B cell (primary cell): ENCODE measurements around the gene ZNF618. TPM values are rescaled to one million over a fixed set of nuclear protein-coding genes. Genes with fewer than 3 reads are reported as not detected.

Experiments
- ATAC-seq: fragments of 200-7000 bp; cut with Tn5 transposase; one replicate; pipeline ENCODE4 v1.10.0; 2021; ENCODE audit warnings: low read depth, mild to moderate bottlenecking, moderate number of reproducible peaks, moderate library complexity
- CTCF ChIA-PET: fragments of 350-600 bp; sonication (Branson Sonifier 250); formaldehyde crosslinking; loops from one replicate; lab custom pipeline; 2021; ENCODE audit warnings: antibody characterized with exemption, inconsistent platforms; lab: Charles Lee
- POLR2A ChIA-PET: fragments of 350-600 bp; sonication (Branson Sonifier 250); formaldehyde crosslinking; loops from one replicate; lab custom pipeline; 2021; ENCODE audit warnings: antibody characterized with exemption; lab: Charles Lee
- DNase-seq: peaks from one replicate; pipeline ENCODE4 v3.0.0; 2013
- H2AFZ ChIP-seq: 2 replicates; pipeline ENCODE4 v1.6.1; 2012; ENCODE audit warnings: mild to moderate bottlenecking, low read depth, low read length; ENCODE audit not compliant: insufficient read depth, poor library complexity, severe bottlenecking
- H3K27ac ChIP-seq, 2 donors: 1 replicate in 1 of 2; 2 replicates in 1 of 2; pipeline ENCODE4 v1.5.1; 2012 to 2013; ENCODE audit warnings: low read length in 2 of 2, mild to moderate bottlenecking in 2 of 2, moderate library complexity in 1 of 2
- H3K27me3 ChIP-seq, 4 experiments: fragments of 200-600 bp in 1 of 4; sonication (generic) in 1 of 4; replicated peaks in 1 of 4; 1 replicate in 2 of 4; 2 replicates in 2 of 4; pipeline versions ENCODE4 v1.6.1 to v1.7.0; 2013 to 2016; ENCODE audit warnings: low read length in 3 of 4, mild to moderate bottlenecking in 2 of 4, mixed read lengths in 1 of 4, moderate library complexity in 1 of 4; ENCODE audit not compliant: insufficient read depth in 4 of 4, control insufficient read depth in 3 of 4; ENCODE audit errors: control extremely low read depth in 1 of 4
- H3K36me3 ChIP-seq, 2 experiments: replicated peaks in 1 of 2; 1 replicate in 1 of 2; 2 replicates in 1 of 2; pipeline versions ENCODE4 v1.6.1 to v1.7.1; 2013; ENCODE audit warnings: low read length in 1 of 2; ENCODE audit not compliant: insufficient read depth in 2 of 2, control insufficient read depth in 1 of 2; ENCODE audit errors: control extremely low read depth in 1 of 2, extremely low read depth in 1 of 2
- H3K4me1 ChIP-seq, 2 donors: fragments of 200-600 bp in 1 of 2; sonication (generic) in 1 of 2; 1 replicate in 1 of 2; 2 replicates in 1 of 2; pipeline versions ENCODE4 v1.5.1 to v1.6.1; 2013 to 2017; ENCODE audit warnings: low read length in 2 of 2; ENCODE audit not compliant: control insufficient read depth in 2 of 2, insufficient read depth in 2 of 2
- H3K4me2 ChIP-seq: replicated peaks from 2 replicates; pipeline ENCODE3; 2012; ENCODE audit warnings: mild to moderate bottlenecking, low read depth, low read length; ENCODE audit not compliant: poor library complexity, severe bottlenecking
- H3K4me3 ChIP-seq, 5 experiments: fragments of 200-600 bp in 1 of 5; sonication (generic) in 1 of 5; 1 replicate in 3 of 5; 2 replicates in 2 of 5; pipeline versions ENCODE4 v1.5.1 to v1.7.0; 2011 to 2016; ENCODE audit warnings: low read length in 4 of 5, mild to moderate bottlenecking in 4 of 5, low read depth in 2 of 5, control low read depth in 1 of 5, moderate library complexity in 1 of 5; ENCODE audit not compliant: insufficient read depth in 1 of 5; ENCODE audit errors: control extremely low read depth in 1 of 5, extremely low read depth in 1 of 5
- H3K79me2 ChIP-seq: fragments of 200-600 bp; sonication (generic); one replicate; pipeline ENCODE4 v1.6.0; 2016; ENCODE audit warnings: low read length; ENCODE audit not compliant: control insufficient read depth, insufficient read depth
- H3K9ac ChIP-seq: fragments of 200-600 bp; sonication (generic); 2 replicates; pipeline ENCODE4 v1.6.1; 2017; ENCODE audit warnings: mild to moderate bottlenecking, low read length, moderate library complexity
- H3K9me3 ChIP-seq, 3 donors: one replicate each; pipeline versions ENCODE4 v1.6.1 to v1.7.1; 2013; ENCODE audit warnings: low read length in 2 of 3; ENCODE audit not compliant: control insufficient read depth in 2 of 3, insufficient read depth in 1 of 3; ENCODE audit errors: control extremely low read depth in 1 of 3
- H4K20me1 ChIP-seq: 2 replicates; pipeline ENCODE4 v1.6.0; 2012; ENCODE audit warnings: mild to moderate bottlenecking, low read length; ENCODE audit not compliant: insufficient read depth, control insufficient read depth, poor library complexity, severe bottlenecking
- H3K27ac Mint-ChIP-seq: one replicate; pipeline ENCODE4 v1.8.0; 2021; ENCODE audit warnings: mixed read lengths
- H3K27me3 Mint-ChIP-seq: one replicate; pipeline ENCODE4 v1.8.0; 2021; ENCODE audit warnings: mixed read lengths
- H3K4me1 Mint-ChIP-seq: one replicate; pipeline ENCODE4 v1.8.0; 2021; ENCODE audit warnings: mixed read lengths
- H3K4me3 Mint-ChIP-seq: one replicate; pipeline ENCODE4 v1.8.0; 2021; ENCODE audit warnings: mixed read lengths
- H3K9me3 Mint-ChIP-seq: one replicate; pipeline ENCODE4 v1.8.0; 2022; ENCODE audit warnings: mixed read lengths; ENCODE audit not compliant: insufficient read depth
- EZH2 ChIP-seq: IDR thresholded peaks from 2 replicates; pipeline ENCODE4 v1.6.1; 2012; ENCODE audit warnings: borderline replicate concordance, low read depth, mild to moderate bottlenecking, moderate library complexity, low read length; ENCODE audit not compliant: insufficient read depth, poor library complexity, severe bottlenecking
- WGBS: methylation state at CpG from one replicate; pipeline ENCODE4 v1.1.5; 2013; ENCODE audit warnings: missing lambda C conversion rate; ENCODE audit not compliant: insufficient coverage; 5-methylcytosine and 5-hydroxymethylcytosine counted together
- intact Hi-C: fragments of 100-400 bp; cut with micrococcal nuclease; formaldehyde crosslinking; loops from one replicate; pipeline ENCODE4 v1.10.0; 2022
- polyA plus RNA-seq: library from polyadenylated mRNA; depleted of rRNA; stranded (reverse); fragments of >200 nt; gene quantifications from 2 replicates; pipeline ENCODE4 v1.2.3, GENCODE V29; 2012
- total RNA-seq, 2 donors: library from RNA; stranded (reverse); fragments of 120-200 nt in 1 of 2; gene quantifications; 1 replicate in 1 of 2; 2 replicates in 1 of 2; pipeline versions ENCODE4 v1.2.3 to v1.2.4, GENCODE V29; 2013 to 2022
- TF ChIP-seq, protein P1 (sequence below): fragments of 200-600 bp; IDR thresholded peaks from one replicate; pipeline ENCODE4 v1.8.0; 2022; ENCODE audit warnings: antibody characterized with exemption, mild to moderate bottlenecking

ZNF618 gene
- total and polyA plus RNA-seq, 2 donors (not counting 1 experiment from before 2014, with no cell fraction given) = 1.4 to 2.5 TPM

DNA sequence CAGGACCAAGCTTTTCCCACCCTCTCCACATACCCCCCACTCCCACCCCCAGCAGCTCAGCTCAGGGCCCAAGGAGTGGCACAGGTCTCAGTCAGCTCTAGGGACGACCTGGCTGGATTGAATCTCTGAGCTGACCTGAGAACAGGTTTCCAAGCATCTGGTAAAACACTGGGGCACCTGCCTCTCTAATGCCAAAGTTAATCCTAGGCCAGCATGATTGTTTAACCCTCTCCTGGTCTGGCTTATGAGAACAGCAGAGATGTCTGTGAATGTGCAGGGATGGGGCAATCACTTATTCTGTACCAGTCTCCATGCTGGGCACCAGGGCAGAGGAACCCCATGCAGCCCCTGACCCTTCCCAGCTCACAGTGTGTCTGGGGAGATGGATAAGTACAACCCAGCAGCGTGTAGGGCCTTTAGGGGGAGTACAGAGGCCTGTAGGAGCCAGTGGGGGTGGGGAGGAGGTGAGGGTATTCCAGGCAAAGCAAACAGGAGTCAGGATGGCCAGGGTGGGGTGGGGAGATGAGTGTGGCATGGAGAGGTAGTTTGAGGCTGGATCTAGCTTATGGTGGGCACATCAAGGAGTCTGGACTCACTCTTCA lies 223.7 kb downstream of the ZNF618 start:
- H3K27me3 ChIP-seq = peaks cover 0 to 23% (median 5%) of the 10 kb centered on the region in 4 experiments
- H3K9me3 ChIP-seq = peaks cover 0 to 14% (median 0%) of the 10 kb centered on the region in 3 donors
- ChIA-PET POLR2A (no interaction called here), CTCF (interaction anchor here (1.8 kb wide), 1 partner anchor 9 kb away, joined by 9 read pairs; no protein-coding TSS in a partner anchor)
- no peak overlapping the region for H3K9ac ChIP-seq
- no peak overlapping the region for H3K4me2 ChIP-seq
- no peak overlapping the region for H3K4me3 ChIP-seq
- intact Hi-C loops = no loop called here
- H2AFZ ChIP-seq = no peak overlapping the region
- Mint-ChIP-seq H3K9me3 (peaks cover 2% of the 10 kb centered on the region), H3K4me3 (peak overlapping the region; percentile 24), H3K27ac (no peak overlapping the region), H3K4me1 (peaks cover 8% of the 10 kb centered on the region), H3K27me3 (peaks cover 40% of the 10 kb centered on the region)
- 89% methylated on average over 2 of the region's 2 CpGs for WGBS
- DNase-seq (no peak), ATAC-seq (no peak)
- no peak for TF ChIP-seq EZH2
- TF ChIP-seq, protein P1, sequence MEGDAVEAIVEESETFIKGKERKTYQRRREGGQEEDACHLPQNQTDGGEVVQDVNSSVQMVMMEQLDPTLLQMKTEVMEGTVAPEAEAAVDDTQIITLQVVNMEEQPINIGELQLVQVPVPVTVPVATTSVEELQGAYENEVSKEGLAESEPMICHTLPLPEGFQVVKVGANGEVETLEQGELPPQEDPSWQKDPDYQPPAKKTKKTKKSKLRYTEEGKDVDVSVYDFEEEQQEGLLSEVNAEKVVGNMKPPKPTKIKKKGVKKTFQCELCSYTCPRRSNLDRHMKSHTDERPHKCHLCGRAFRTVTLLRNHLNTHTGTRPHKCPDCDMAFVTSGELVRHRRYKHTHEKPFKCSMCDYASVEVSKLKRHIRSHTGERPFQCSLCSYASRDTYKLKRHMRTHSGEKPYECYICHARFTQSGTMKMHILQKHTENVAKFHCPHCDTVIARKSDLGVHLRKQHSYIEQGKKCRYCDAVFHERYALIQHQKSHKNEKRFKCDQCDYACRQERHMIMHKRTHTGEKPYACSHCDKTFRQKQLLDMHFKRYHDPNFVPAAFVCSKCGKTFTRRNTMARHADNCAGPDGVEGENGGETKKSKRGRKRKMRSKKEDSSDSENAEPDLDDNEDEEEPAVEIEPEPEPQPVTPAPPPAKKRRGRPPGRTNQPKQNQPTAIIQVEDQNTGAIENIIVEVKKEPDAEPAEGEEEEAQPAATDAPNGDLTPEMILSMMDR = no peak
- no peak overlapping the region for H3K27ac ChIP-seq
- no peaks in the 10 kb centered on the region for H4K20me1 ChIP-seq
- H3K4me1 ChIP-seq = peaks cover 5 to 6% of the 10 kb centered on the region in 2 donors
- H3K79me2 ChIP-seq = no peaks in the 10 kb centered on the region
- H3K36me3 ChIP-seq = no peaks in the 10 kb centered on the region

DNA sequence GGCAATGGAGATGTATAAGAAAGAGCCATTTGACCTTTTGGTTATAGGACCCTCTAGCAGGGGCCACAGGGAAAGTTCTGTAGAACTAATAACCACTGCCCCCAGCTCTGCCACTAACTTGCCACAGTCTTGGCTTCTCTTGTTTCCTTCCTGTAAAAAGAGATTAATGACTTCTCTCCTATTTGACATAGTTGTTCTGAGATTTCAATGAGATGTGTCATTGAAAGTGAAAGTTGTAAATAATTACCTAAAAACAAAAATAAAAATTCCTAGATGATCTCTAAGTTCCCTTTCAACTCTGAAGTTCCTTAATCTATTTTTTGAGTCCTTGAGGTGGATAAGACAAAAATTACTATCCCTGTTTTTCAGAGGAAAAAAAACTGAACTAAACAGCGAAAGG lies 224.4 kb downstream of the ZNF618 start:
- peaks cover 5 to 6% of the 10 kb centered on the region in 2 donors for H3K4me1 ChIP-seq
- Mint-ChIP-seq H3K9me3 (peaks cover 2% of the 10 kb centered on the region), H3K27ac (no peak overlapping the region), H3K4me1 (peaks cover 8% of the 10 kb centered on the region), H3K27me3 (peaks cover 35% of the 10 kb centered on the region), H3K4me3 (no peak overlapping the region)
- no peak overlapping the region for H3K4me3 ChIP-seq
- intact Hi-C loops = no loop called here
- WGBS = 57% methylated on average over 1 of the region's 1 CpG
- ATAC-seq = no peak
- ChIA-PET CTCF (interaction anchor here (1.0 to 1.8 kb wide), 2 partner anchors 8 to 17 kb away, joined by 3 to 9 read pairs; no protein-coding TSS in a partner anchor), POLR2A (no interaction called here)
- H3K9me3 ChIP-seq = peaks cover 0 to 14% (median 0%) of the 10 kb centered on the region in 3 donors
- H3K27ac ChIP-seq = no peak overlapping the region
- no peak overlapping the region for H2AFZ ChIP-seq
- H4K20me1 ChIP-seq = no peaks in the 10 kb centered on the region
- H3K79me2 ChIP-seq = no peaks in the 10 kb centered on the region
- H3K27me3 ChIP-seq = peaks cover 0 to 18% (median 5%) of the 10 kb centered on the region in 4 experiments
- DNase-seq = no peak
- H3K4me2 ChIP-seq = no peak overlapping the region
- H3K9ac ChIP-seq = no peak overlapping the region
- no peaks in the 10 kb centered on the region for H3K36me3 ChIP-seq
- TF ChIP-seq EZH2 = no peak
- TF ChIP-seq, protein P1 = no peak
